DMS53 (cell line): Measurements from ENCODE around the gene EPG5.
"Not testable (repeated sequence)": the region's sequence is repeated elsewhere in the genome, so short reads cannot be mapped to it uniquely, and the experiment has no call there.

Source experiments
- DNase-seq: peaks from one replicate; lab custom pipeline; 2025; lab: John Stamatoyannopoulos, UW

Gene EPG5

GRCh38 chr18:45865466-45865865 is 101.7 kb downstream of the EPG5 start:
- DNase-seq, result no peak

- DNase-seq, result no peak
Observed at GRCh38 chr18:45864081-45864480, 103.0 kb downstream of the EPG5 start.

GRCh38 chr18:45863469-45863868 is 103.7 kb downstream of the EPG5 start:
- no peak for DNase-seq

DNA sequence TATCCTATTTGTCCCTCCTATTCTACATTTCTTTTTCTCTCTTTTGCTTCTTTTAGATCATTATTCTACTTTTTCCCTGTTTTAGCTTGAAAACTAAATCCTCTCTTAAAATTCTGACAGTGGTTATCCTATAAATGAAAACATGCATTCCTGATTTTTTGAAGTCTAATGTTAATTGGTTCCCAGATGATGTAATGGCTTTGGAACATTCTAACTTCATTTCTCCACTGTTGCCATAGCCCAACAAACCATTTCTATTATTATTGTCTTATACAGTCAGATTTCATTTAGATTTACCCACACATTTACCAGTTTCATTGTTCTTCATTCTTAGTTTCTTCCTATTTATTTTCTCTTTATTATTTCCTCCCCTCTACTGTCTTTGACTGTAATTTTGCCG is 105.2 kb downstream of the EPG5 start:
- no peak for DNase-seq

DNA sequence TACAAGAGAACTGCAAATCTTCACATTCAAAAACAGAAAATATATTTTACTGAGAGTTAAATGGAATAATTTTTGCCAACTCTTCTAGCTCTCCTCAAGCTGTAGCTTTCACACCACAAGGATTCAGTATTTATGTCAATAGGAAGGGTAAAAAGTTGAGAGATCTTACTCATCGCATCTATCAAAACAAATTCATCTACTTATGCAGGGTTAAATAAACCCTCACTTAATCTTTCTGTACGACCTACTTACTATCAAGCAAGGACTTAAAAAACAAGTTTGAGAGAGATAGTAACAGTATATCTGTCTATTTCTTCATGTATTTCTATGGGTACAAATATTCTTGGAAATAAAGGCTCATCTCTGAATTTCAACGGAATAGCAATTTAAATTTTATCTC is 106.2 kb downstream of the EPG5 start:
- no peak for DNase-seq

GRCh38 chr18:45860492-45860891 is 106.6 kb downstream of the EPG5 start:
- no peak for DNase-seq

DNA sequence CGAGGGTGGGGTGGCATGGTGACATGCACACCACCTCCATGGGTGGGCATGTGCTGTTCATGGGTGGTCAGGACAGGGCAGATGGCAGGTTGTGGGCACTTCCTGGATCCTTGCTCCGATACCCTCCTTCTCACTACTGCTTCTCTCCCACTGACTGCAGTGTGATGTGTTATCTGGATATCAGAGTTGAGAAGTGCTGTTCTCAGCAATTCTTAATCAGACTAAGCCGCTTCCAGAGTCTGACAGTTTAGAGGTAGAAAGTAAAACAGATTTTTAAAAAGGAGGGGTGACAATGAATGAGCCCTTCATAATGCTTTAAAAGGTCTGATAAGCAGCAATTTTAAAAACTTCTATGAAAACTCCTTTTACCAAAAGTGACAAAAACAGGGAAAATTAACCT is 107.8 kb downstream of the EPG5 start:
- DNase-seq, result no peak

- no peak for DNase-seq
Observed at GRCh38 chr18:45856531-45856930, 110.6 kb downstream of the EPG5 start.

DNA sequence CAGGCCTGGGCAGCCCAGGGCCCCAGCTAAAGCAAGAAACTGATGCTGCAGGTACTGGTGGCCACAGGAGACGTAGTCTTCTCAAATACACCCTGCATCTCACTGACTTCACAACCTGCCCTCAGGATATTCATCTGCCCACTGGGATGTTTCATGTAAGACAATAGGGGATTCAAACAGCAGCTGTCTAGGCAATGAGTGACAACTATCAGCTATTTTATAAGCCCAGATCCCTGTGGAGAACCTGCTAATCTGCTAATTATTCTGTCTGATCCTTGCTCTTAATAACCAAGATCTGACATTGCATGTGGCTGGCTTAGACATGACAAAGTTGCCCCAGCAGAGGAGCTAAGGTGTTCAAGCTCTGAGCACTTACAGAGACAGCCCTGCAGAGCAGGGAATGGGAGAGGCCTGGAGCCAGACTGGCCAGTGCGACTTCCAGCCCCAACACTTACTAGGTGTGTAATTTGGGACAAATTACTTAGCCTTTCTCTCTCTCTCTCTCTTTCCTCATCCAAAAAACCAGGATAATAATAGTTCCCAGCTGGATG is 113.0 kb downstream of the EPG5 start:
- no peak for DNase-seq

- no peak for DNase-seq
Observed at GRCh38 chr18:45852631-45853030, 114.5 kb downstream of the EPG5 start.

DNA sequence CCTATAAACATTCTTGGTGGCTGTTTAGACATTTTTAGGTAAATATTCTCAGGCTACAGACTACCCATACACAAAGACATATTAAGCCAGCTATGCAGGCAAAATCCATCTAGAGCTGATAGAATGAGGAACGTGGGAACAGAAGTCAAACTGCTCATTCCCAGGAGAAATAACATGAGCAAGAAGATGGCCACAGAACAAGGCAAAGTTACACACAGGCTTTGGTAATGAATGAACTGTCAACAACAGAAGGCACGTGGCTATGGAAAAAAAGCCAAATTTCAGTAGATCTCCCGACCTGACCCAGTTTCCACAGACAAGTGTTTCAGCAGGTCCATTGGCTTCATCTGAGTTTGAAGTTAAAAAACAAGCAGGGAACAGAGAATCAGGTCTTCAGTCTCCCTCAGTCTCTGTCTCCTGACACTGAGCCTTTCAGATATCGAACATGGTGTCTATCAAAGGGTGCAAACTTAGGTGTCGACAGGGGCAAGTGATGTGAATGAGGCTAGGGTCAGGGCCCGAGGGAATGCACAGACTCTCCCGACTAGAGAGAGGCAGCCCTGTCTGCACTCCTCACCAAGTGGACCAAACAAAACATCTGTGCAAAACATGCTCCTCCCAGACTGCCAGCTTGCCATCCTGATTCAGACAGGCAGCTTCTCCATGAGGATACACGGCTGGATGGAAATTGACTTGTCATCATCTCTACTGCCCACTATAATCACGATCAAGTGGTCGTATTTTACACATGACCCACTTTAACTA is 115.8 kb downstream of the EPG5 start:
- DNase-seq, result no peak

- DNase-seq, result peak; percentile 52
Observed at GRCh38 chr18:45850021-45850420, 117.1 kb downstream of the EPG5 start.

DNA sequence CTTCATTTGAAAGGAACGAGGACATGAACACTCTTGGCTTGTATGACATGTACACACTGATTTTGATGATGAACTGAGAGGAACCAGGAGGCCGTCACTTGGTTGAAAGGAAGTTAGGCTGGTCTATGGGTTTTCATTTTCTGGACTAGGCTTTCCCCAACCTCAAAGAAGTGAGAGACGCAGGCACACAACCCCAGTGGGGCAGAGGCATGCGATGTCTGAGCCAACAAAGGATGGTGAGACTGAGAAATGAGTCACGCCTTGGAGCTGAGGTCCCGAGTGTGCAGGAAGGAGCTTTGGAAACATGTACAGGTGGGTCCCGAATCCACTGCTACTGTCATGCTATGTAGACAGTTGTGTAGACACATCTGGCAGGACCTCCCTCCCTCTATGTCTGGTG is 117.6 kb downstream of the EPG5 start:
- DNase-seq, result no peak

DNA sequence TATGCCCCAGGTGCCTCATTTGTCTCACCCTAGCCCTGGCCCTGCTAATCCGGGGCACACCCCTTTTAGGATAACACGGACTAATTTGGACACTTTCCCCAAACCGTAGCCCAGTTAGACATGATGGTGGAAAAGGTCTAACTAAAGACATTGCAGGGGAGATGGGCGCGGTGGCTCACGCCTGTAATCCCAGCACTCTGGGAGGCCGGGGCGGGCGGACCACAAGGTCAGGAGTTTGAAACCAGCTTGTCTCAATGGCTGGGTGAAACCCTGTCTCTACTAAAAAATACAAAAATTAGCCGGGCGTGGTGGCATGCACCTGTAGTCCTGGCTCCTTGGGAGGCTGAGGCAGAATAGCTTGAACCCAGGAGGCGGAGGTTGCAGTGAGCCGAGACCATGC is 118.5 kb downstream of the EPG5 start:
- not testable (repeated sequence) for DNase-seq

DNA sequence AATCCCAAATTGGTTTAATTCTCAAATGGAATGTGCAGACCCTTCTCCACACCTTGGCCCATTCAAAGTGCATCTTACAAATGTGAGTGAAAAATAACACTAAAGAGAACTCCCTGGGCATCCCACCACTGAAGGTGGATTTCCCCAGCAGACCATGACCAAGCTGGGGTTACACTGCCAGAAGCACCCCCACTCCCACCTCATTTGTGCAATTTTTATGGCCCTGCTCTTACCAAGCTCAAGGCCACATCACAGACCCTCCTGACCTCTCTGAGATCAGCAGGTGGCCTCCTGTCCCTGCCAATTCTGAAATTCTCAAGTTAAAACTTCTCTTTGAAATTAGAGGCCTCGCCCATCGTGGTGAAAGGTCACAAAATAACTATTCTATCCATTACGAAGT is 120.0 kb downstream of the EPG5 start:
- DNase-seq, result no peak

GRCh38 chr18:45845410-45845809 is 121.7 kb downstream of the EPG5 start:
- no peak for DNase-seq

DNA sequence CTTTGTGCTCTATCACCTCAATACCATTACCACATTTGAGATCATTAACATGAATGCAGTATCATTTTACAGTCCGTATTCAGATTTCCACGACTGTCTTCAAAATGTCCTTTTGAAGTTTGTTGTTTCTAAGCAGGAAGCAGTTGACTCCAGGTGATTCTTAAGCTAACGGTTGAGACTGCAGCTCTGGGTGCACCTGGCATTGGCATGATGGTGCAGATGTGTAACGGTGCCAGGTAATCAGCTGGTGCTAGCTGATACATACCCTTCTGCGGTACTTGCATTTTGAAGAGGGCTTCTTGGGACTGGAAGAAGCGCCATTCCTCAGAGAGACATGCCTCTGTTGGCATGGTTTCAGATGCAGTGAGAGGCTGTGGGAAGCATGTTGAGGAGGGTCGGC is 122.2 kb downstream of the EPG5 start:
- no peak for DNase-seq

GRCh38 chr18:45843019-45843418 is 124.1 kb downstream of the EPG5 start:
- DNase-seq, result no peak

- DNase-seq, result no peak
Observed at GRCh38 chr18:45841765-45842442, 125.2 kb downstream of the EPG5 start.

GRCh38 chr18:45841060-45841764 is 125.9 kb downstream of the EPG5 start:
- no peak for DNase-seq

DNA sequence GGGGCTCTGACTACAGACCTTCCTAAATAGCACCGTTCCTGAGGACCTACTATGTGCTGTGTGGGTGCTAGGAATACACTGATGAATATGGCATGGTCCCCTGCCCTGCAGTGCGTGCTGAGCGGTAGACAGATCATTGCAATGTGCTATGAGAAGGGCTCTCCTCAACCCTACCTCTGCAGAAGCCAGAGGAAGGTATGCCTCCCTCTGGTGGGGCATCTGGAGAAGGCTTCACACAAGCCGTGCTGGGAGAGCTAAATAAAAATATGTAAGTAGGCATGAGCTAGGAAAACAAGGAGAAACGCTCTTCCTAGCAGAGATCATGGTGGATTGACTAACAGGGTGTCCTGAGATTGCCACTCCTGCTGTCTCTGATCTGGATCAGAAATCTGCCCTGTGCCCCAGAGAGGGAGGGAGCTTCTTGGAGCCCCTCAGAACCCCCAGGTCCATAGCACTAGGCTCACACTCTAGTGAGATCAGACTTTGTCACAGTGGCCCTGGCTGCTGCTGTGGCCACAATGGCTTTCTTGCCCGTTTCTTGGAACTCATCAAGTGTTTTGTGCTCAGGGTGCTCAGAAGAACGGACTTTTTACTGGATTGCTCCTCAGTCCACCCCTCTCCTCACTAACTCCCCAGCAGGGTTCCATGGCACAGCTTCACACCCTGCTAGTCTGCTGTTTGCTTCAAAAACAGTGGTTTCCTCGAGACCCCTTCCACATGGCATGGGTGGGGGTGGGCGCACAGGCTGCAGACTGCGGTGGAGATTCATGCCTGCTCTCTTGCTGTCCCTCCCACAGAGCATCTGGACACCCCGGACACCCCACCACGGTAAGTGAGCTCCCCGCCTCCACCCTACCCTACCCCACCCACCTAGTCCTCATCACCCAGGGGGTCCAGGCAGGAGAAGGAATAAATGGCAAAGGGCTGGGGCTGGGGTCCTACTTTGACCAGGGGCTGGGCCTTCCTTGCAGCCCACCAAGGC is 127.4 kb downstream of the EPG5 start:
- DNase-seq, result peak; percentile 97
